Measurements from ENCODE around the gene GALC.

GALC gene

DNA sequence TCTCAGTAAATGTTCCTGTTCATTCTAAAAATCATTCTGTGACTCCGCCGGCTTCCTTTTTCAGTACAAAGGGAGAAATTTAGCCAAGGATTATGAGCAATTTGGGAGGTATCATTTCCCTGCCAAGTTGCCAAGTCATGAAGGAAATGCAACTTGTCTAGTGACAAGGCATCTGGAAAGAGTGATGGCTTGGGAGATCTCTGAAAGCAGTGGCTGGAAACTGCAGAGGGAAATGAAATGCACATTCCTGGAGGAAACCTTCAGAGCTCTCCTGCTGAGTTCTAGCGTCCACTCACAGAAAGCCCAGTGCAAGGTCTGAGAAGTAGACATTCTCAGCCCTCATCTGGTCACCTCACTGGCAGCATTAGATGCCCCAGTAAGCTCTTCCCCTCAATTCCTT, 91.7 kb downstream of the GALC start:
- Mint-ChIP-seq H3K4me3 (no peak overlapping the region), H3K9me3 (no peaks in the 10 kb centered on the region), H3K4me1 (no peaks in the 10 kb centered on the region), H3K36me3 (no peaks in the 10 kb centered on the region), H3K27ac (no peak overlapping the region), H3K27me3 (peaks cover 11% of the 10 kb centered on the region)
- no peak for DNase-seq
- CTCF ChIA-PET, result no interaction called here

DNA sequence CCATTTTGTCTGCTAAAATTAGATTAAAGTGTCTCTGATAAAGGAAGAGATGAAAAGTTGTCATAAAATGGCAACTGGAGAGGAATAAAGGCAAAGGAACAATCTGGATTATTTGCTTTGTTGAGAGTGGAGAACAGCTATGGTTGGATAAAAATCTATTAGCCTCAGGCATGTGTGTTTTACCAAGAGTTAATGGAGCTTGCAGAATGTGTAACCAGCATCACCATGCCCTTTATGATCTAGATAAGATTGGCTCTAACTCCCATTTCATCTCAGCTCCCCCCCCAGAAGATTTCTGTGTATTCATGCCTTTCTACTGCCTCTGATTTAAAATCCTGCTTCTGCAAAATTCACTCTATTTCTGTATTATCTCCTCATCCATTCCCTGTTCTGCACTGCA, 93.8 kb downstream of the GALC start:
- H3K4me1 Mint-ChIP-seq, result no peaks in the 10 kb centered on the region
- H3K27me3 Mint-ChIP-seq, result peaks cover 7% of the 10 kb centered on the region
- H3K4me3 Mint-ChIP-seq, result no peak overlapping the region
- DNase-seq, result no peak
- H3K27ac Mint-ChIP-seq, result no peak overlapping the region
- H3K9me3 Mint-ChIP-seq, result no peaks in the 10 kb centered on the region
- no peaks in the 10 kb centered on the region for H3K36me3 Mint-ChIP-seq
- CTCF ChIA-PET, result interaction anchor here (0.7 to 2.3 kb wide), 6 partner anchors 10 to 269 kb away, joined by 3 to 6 read pairs (median 4); no protein-coding TSS in a partner anchor

DNA sequence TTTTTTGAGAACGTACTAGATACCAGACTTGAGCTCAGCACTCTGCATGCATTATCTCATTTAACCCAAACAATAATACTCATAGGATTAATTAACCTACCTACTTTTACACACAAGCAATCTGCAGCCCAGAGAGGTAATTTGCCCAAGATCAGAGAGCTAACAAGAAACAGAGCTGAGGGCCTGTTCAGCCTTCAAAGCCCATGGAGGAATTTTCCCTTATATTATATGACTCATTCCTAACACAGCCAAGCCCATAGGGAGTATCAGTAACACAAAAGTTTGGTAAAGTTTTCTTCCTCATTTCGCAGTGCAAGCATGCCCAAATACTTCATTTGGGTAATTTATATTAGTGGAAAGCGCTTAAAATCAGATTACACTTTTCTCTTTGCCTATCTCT, 94.7 kb downstream of the GALC start:
- Mint-ChIP-seq H3K27ac (no peak overlapping the region), H3K4me3 (no peak overlapping the region), H3K36me3 (no peaks in the 10 kb centered on the region), H3K4me1 (no peaks in the 10 kb centered on the region), H3K9me3 (no peaks in the 10 kb centered on the region), H3K27me3 (peaks cover 4% of the 10 kb centered on the region)
- CTCF ChIA-PET, result interaction anchor here (1.3 to 2.3 kb wide), 5 partner anchors 9 to 270 kb away, joined by 3 to 10 read pairs (median 4); no protein-coding TSS in a partner anchor
- DNase-seq, result no peak

DNA sequence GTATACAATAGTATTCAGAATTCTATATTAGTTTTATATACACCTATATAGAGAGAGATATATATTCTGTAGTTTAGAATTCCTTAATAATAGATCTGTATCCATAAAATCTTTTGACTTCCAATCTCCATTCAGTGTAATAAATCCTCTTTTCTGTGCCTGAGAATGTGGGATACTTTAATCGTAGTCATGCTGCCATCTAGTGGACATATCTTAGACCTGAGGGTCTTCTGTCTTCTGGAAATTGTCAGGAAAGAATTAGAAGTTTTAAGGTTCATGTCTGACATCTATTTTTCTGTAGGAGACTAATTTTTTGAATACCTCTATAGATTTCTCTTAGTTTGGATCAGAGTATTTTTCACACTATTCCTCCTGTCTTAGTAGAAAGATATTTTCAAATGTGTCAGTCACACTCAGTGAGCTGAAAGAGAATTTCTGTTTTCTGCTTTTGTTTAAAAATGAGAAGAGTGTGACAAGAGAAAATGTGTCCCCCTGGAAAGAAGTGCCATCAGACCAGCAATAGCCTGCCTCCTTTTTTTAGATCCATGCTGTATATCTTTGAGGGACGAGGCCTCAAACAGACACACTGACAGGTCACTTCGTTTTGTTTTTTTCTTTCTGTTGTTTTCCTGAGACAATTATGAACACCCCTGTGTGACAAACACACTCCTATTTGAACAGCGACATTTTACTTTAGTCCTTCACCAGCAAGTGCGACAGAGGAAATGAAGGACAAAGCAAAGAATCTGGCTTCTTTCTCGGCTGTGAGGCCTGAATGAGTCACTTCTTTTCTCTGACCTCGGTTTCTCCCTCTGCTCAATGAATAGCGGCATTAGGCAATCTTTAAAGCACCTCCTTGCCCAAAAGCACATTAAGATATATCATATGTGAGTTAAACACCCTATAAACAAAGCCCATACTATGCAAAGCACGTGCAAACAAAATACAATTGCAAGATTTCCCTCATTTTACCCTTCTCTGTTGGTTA, 96.3 kb downstream of the GALC start:
- no peak for DNase-seq
- CTCF ChIA-PET, result interaction anchor here (1.0 to 2.3 kb wide), 5 partner anchors 8 to 91 kb away, joined by 3 to 16 read pairs (median 5); no protein-coding TSS in a partner anchor
- Mint-ChIP-seq H3K4me3 (no peak overlapping the region), H3K36me3 (no peaks in the 10 kb centered on the region), H3K9me3 (no peaks in the 10 kb centered on the region), H3K27me3 (peaks cover 4% of the 10 kb centered on the region), H3K4me1 (no peaks in the 10 kb centered on the region), H3K27ac (no peak overlapping the region)

DNA sequence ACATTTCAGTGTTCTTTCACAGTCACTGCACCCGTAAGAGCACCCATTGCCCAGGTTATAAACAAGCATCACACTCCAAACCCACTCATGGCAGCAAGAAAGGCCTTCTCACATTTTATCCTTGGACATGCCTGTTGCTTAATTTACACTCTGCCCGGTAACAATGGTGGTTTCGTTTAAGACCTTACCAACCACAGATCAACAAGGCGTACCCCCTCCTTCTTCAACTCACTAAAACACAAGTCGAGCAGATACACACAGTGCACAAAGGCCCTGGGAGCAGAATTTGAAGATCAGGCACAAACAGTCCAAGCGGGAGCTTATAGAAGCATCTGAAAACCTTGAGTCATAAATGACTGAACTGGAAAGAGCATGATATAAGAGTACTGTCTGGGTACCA, 98.1 kb downstream of the GALC start:
- H3K4me1 Mint-ChIP-seq, result no peaks in the 10 kb centered on the region
- no peak overlapping the region for H3K27ac Mint-ChIP-seq
- H3K9me3 Mint-ChIP-seq, result no peaks in the 10 kb centered on the region
- no peak for DNase-seq
- no peaks in the 10 kb centered on the region for H3K36me3 Mint-ChIP-seq
- peaks cover 4% of the 10 kb centered on the region for H3K27me3 Mint-ChIP-seq
- CTCF ChIA-PET, result interaction anchor here (0.6 to 2.1 kb wide), 2 partner anchors 90 to 767 kb away, joined by 3 to 16 read pairs; no protein-coding TSS in a partner anchor
- H3K4me3 Mint-ChIP-seq, result no peak overlapping the region

DNA sequence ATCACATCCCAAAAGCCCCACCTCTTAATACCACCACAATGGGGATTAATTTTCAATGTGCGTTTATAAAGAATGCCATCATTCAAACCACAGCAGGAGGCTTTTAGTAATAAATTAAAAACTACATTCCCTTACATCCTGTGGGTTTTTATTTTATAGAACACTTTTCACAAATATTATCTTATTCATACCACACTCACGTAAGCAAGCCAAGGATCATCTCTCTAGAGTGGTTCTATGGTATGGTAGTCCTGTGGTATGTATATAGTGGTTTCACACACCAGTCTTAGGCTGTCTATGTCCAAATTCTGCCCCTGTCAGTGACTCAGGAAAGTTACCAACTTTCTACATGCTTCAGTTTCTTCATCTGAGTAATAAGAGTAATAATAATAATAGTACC, 100.2 kb downstream of the GALC start:
- H3K36me3 Mint-ChIP-seq, result no peaks in the 10 kb centered on the region
- CTCF ChIA-PET, result no interaction called here
- no peak for DNase-seq
- no peaks in the 10 kb centered on the region for H3K9me3 Mint-ChIP-seq
- no peak overlapping the region for H3K27ac Mint-ChIP-seq
- no peaks in the 10 kb centered on the region for H3K4me1 Mint-ChIP-seq
- no peak overlapping the region for H3K4me3 Mint-ChIP-seq
- H3K27me3 Mint-ChIP-seq, result peaks cover 4% of the 10 kb centered on the region

DNA sequence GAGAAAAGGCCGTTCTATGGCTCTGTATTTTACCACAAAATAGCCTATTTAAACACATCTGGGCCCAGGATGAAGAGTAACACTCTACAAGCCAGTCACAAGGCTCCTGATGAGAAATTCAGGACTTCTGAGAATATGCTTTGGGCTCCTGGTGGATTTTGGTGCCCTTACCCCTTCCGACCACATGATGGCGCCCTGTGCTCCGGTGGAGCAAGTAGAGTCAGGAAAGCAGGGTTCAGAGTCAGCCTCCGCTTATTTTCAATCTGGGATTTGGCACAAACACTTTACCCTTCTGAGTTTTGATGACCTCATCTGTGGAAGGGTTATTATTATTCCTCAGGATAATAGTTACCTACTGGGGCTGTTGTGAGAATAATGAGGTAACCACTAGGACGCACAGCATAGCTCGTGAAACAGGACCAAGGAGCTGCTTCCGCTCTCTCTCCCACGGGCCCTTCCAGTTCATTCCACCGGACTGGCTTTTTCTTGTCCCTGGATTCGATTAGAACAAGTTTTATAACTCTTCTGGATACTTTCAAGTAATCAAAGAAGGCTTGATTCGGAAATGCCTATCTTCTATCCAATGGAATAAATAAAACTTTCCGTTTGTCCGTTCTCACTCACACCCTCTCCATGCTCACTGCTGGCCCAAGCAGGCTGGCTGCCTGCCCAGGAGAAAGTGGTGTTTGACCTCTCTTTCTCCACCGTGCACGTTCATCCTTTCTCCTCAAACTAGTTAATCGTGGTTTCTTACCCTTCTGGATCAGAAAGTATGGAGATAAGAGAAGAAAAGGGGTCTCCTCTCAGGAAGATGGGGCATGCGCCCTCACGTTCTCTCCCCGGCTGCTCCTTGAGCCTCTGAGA, 104.6 kb downstream of the GALC start:
- no peaks in the 10 kb centered on the region for H3K9me3 Mint-ChIP-seq
- H3K4me3 Mint-ChIP-seq, result no peak overlapping the region
- no peaks in the 10 kb centered on the region for H3K27me3 Mint-ChIP-seq
- H3K4me1 Mint-ChIP-seq, result no peaks in the 10 kb centered on the region
- peak; percentile 60 for DNase-seq
- H3K27ac Mint-ChIP-seq, result no peak overlapping the region
- no peaks in the 10 kb centered on the region for H3K36me3 Mint-ChIP-seq
- CTCF ChIA-PET, result interaction anchor here (0.7 to 1.5 kb wide), 3 partner anchors 10 to 274 kb away, joined by 3 to 6 read pairs (median 3); no protein-coding TSS in a partner anchor

DNA sequence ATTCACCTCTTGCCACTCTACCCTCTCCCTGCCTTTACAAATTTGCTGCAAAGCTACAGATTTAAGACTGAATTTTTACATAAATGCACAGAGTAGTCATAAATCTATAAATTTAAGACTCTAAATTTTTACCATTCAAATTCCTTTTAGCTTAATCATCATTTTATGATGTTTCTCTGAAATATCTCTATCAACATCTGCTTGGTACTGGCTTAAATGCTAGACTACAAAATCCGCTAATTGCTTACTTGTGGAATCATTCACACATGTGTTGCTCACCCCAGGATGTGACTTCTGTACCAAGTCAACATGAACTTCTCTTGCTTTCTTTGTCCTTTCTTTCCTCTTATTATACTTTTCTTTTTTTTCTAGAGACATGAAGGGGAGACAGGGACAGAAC, 109.2 kb downstream of the GALC start:
- Mint-ChIP-seq H3K9me3 (no peaks in the 10 kb centered on the region), H3K36me3 (no peaks in the 10 kb centered on the region), H3K4me1 (no peaks in the 10 kb centered on the region), H3K27ac (no peak overlapping the region), H3K27me3 (peaks cover 9% of the 10 kb centered on the region), H3K4me3 (no peak overlapping the region)
- CTCF ChIA-PET, result interaction anchor here (1.2 kb wide), 1 partner anchor 285 kb away, joined by 3 read pairs; no protein-coding TSS in a partner anchor
- no peak for DNase-seq

Measured in activated naive CD4-positive, alpha-beta T cell treated with anti-CD3 and anti-CD28 coated beads, Interleukin-2, amount 10 ng/mL, durations not matched to agents 7 days and 5 days (primary cell).